Chondrocyte (in vitro differentiated cells): ENCODE measurements around the gene CPD. TPM values are rescaled to one million over a fixed set of nuclear protein-coding genes. Genes with fewer than 3 reads are reported as not detected.
"Not testable (repeated sequence)": the region's sequence is repeated elsewhere in the genome, so short reads cannot be mapped to it uniquely, and the experiment has no call there.

ENCODE experiments used
- DNase-seq: peaks from one replicate; pipeline ENCODE4 v3.0.0; 2021; ENCODE audit warnings: mixed read lengths, low spot score
- H3K27ac Mint-ChIP-seq: one replicate; pipeline ENCODE4 v1.8.0; 2021; ENCODE audit warnings: mild to moderate bottlenecking, moderate library complexity, mixed read lengths; ENCODE audit not compliant: unreplicated experiment
- H3K27me3 Mint-ChIP-seq: 2 replicates; pipeline ENCODE4 v1.8.0; 2021; ENCODE audit warnings: low read depth, mixed read lengths
- H3K36me3 Mint-ChIP-seq: 2 replicates; pipeline ENCODE4 v1.8.0; 2021; ENCODE audit warnings: low read depth, mixed read lengths
- H3K4me1 Mint-ChIP-seq: 2 replicates; pipeline ENCODE4 v1.8.0; 2021; ENCODE audit warnings: low read depth, mild to moderate bottlenecking, mixed read lengths
- H3K4me3 Mint-ChIP-seq: one replicate; pipeline ENCODE4 v1.8.0; 2021; ENCODE audit warnings: mild to moderate bottlenecking, moderate library complexity, mixed read lengths; ENCODE audit not compliant: unreplicated experiment
- H3K9me3 Mint-ChIP-seq: 2 replicates; pipeline ENCODE4 v1.8.0; 2021; ENCODE audit warnings: low read depth, mixed read lengths
- total RNA-seq: library from RNA; stranded (reverse); gene quantifications from 3 replicates; pipeline ENCODE4 v1.2.1, GENCODE V29; 2021
- TF ChIP-seq, protein P1 (sequence below): fragments of 200-600 bp; sonication (generic); IDR thresholded peaks from 2 replicates; pipeline ENCODE4 v1.5.0; 2021; ENCODE audit warnings: antibody characterized with exemption, mild to moderate bottlenecking, moderate library complexity

CPD gene
- total RNA-seq, 1 donor from 2014 or later = 78.1 TPM

DNA sequence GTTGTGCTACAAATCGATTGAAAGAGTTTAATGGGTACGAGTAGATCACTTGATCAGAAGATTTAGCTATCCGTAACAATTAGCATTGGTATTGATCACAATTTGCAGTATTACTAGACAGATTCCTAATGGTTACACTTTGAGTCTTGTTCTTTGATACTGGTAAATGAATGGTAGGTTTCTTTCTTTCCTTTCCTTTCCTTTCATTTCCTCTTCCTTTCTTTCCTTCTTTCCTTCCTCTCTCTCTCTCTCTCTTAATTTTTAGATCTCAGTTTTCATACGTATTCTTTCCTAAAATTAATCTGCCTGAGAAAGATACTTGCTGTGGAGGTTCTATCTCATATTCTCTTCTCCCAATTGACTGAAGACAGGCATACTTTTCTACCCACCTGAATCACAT, 17.9 kb downstream of the CPD start:
- Mint-ChIP-seq H3K4me3 (no peak overlapping the region), H3K36me3 (peaks cover 5% of the 10 kb centered on the region), H3K4me1 (peaks cover 6% of the 10 kb centered on the region), H3K27ac (no peak overlapping the region), H3K27me3 (no peaks in the 10 kb centered on the region), H3K9me3 (no peaks in the 10 kb centered on the region)
- no peak for DNase-seq
- TF ChIP-seq, protein P1, sequence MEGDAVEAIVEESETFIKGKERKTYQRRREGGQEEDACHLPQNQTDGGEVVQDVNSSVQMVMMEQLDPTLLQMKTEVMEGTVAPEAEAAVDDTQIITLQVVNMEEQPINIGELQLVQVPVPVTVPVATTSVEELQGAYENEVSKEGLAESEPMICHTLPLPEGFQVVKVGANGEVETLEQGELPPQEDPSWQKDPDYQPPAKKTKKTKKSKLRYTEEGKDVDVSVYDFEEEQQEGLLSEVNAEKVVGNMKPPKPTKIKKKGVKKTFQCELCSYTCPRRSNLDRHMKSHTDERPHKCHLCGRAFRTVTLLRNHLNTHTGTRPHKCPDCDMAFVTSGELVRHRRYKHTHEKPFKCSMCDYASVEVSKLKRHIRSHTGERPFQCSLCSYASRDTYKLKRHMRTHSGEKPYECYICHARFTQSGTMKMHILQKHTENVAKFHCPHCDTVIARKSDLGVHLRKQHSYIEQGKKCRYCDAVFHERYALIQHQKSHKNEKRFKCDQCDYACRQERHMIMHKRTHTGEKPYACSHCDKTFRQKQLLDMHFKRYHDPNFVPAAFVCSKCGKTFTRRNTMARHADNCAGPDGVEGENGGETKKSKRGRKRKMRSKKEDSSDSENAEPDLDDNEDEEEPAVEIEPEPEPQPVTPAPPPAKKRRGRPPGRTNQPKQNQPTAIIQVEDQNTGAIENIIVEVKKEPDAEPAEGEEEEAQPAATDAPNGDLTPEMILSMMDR = no peak

DNA sequence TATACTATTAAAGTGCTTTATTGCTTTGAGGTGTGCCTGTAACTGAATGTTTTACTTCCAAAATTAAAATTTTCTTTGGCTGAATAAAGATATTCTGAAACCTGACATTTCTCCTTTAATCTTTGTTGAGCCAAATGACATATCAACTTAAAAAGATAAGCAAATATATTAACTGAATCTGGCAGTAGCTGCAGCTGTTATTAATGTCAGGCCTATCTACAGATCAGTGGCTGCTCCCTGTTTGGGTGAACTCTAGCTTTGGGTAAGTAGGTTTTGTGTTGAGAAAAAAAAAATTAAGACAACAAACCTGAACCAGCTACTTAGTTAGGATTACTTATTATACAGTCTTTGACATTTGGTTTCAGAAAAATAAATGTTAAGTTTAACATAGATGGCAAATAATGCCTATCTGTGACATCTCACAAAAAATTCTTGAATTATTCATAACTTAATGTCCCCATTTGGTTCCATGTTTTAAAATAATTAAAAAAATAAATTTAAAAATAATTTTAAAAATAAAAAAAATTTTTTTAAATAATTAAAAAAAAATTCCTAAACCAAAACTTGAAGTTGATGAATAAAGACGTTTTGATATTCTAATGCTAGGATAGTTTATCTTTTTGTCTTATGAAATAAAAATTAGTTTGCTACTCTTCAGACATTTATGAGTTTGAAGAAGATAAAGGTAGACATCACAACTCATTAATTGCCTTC, 19.8 kb downstream of the CPD start:
- peaks cover 9% of the 10 kb centered on the region for H3K36me3 Mint-ChIP-seq
- H3K27me3 Mint-ChIP-seq = no peaks in the 10 kb centered on the region
- TF ChIP-seq, protein P1 = no peak
- no peak overlapping the region for H3K27ac Mint-ChIP-seq
- peaks cover 6% of the 10 kb centered on the region for H3K4me1 Mint-ChIP-seq
- no peak overlapping the region for H3K4me3 Mint-ChIP-seq
- H3K9me3 Mint-ChIP-seq = peaks cover 4% of the 10 kb centered on the region
- no peak for DNase-seq

DNA sequence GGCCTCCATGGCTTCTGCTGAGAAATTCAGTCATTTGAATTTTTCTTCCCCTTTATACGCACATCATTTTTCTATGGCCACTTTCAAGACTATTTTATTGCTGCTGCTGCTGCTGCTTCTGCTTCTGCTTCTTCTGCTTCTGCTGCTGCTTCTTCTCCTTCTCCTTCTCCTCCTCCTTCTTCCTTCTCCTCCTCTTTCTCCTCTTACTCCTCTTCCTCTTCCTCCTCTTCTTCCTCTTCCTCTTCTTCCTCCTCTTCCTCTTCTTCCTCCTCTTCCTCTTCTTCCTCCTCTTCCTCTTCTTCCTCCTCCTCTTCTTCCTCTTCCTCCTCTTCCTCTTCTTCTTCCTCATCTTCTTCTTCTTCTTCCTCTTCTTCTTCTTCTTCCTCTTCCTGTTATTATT, 22.4 kb downstream of the CPD start:
- peaks cover 8% of the 10 kb centered on the region for H3K36me3 Mint-ChIP-seq
- peaks cover 7% of the 10 kb centered on the region for H3K9me3 Mint-ChIP-seq
- DNase-seq = no peak
- H3K27me3 Mint-ChIP-seq = no peaks in the 10 kb centered on the region
- H3K4me1 Mint-ChIP-seq = peaks cover 7% of the 10 kb centered on the region
- H3K27ac Mint-ChIP-seq = no peak overlapping the region
- TF ChIP-seq, protein P1 = no peak
- H3K4me3 Mint-ChIP-seq = no peak overlapping the region

DNA sequence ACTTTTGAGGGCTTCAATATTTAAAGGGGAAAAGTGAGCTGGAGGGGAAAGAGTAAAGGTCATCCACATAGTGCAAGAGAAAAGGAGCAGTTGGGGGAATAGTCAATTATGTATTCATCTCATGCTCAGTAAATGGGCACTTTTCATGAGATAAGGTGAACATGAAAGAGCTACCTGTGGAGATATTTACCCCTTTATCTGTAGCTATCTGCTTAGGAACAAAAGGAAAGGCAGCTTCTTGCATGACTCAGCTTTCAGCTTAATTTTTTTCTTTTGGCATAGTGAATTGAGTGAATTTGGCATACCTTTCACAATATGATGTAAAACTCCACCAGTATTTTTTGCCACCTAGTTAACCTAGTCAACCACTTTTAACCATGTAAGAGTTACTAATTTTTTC, 26.4 kb downstream of the CPD start:
- no peak for DNase-seq

DNA sequence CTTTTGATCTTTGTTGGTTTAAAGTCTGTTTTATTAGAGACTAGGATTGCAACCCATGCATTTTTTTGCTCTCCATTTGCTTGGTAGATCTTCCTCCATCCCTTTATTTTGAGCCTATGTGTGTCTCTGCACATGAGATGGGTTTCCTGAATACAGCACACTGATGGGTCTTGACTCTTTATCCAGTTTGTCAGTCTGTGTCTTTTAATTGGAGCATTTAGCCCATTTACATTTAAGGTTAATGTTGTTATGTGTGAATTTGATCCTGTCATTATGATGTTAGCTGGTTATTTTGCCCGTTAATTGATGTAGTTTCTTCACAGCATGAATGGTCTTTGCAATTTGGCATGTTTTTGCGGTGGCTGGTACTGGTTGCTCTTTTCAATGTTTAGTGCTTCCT, 31.9 kb downstream of the CPD start:
- H3K27me3 Mint-ChIP-seq, H3K36me3 Mint-ChIP-seq, H3K9me3 Mint-ChIP-seq, H3K4me3 Mint-ChIP-seq, H3K27ac Mint-ChIP-seq, DNase-seq: not testable (repeated sequence)
- H3K4me1 Mint-ChIP-seq = peaks cover 32% of the 10 kb centered on the region

More for the DNA sequence above, 26.4 kb downstream of the CPD start:
- H3K9me3 Mint-ChIP-seq = peaks cover 10% of the 10 kb centered on the region
- peak overlapping the region; percentile 10 for H3K27ac Mint-ChIP-seq
- no peaks in the 10 kb centered on the region for H3K27me3 Mint-ChIP-seq
- TF ChIP-seq, protein P1 = no peak
- no peak overlapping the region for H3K4me3 Mint-ChIP-seq
- H3K36me3 Mint-ChIP-seq = peaks cover 8% of the 10 kb centered on the region
- peaks cover 20% of the 10 kb centered on the region for H3K4me1 Mint-ChIP-seq

DNA sequence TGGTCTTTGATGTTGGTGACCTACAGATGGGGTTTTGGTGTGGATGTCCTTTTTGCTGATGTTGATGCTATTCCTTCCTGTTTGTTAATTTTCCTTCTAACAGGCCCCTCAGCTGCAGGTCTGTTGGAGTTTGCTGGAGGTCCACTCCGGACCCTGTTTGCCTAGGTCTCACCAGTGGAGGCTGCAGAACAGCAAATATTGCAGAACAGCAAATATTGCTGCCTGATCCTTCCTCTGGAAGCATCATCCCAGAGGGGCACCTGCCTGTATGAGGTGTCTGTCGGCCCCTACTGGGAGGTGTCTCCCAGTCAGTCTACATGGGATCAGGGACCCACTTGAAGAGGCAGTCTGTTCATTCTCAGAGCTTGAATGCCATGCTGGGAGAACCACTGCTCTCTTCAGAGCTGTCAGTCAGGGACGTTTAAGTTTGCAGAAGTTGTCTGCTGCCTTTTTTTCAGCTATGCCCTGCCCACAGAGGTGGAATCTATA, 33.3 kb downstream of the CPD start:
- peaks cover 32% of the 10 kb centered on the region for H3K4me1 Mint-ChIP-seq
- not testable (repeated sequence) for H3K36me3 Mint-ChIP-seq, H3K27ac Mint-ChIP-seq, DNase-seq, H3K27me3 Mint-ChIP-seq, H3K4me3 Mint-ChIP-seq, H3K9me3 Mint-ChIP-seq
